A549 (cell line): ENCODE measurements around the gene HS6ST3.
"Not testable (repeated sequence)": the region's sequence is repeated elsewhere in the genome, so short reads cannot be mapped to it uniquely, and the experiment has no call there.

Experiments used
- CHD2 ChIP-seq: fragments of 150-350 bp; IDR thresholded peaks from 2 replicates; pipeline ENCODE4 v1.6.1; 2014; ENCODE audit warnings: low read length; ENCODE audit not compliant: partially characterized antibody
- JUN ChIP-seq, 2 experiments: fragments of >200 bp; sonication (Bioruptor Twin); formaldehyde crosslinking; IDR thresholded peaks; 2 replicates in 1 of 2; 3 replicates in 1 of 2; pipeline ENCODE4 v1.6.1; 2016 to 2017
- NPAS2 ChIP-seq: fragments of 250-450 bp; sonication (Bioruptor Pico); IDR thresholded peaks from 2 replicates; pipeline ENCODE4 v1.8.0; 2022; ENCODE audit warnings: mild to moderate bottlenecking, moderate library complexity, borderline replicate concordance
- POLR2A ChIP-seq: IDR thresholded peaks from 2 replicates; pipeline ENCODE4 v1.6.1; 2012; ENCODE audit warnings: mild to moderate bottlenecking, low read length
- SREBF2 ChIP-seq: fragments of 450-650 bp; IDR thresholded peaks from 2 replicates; pipeline ENCODE4 v1.6.1; 2014; ENCODE audit warnings: mild to moderate bottlenecking, moderate library complexity
- TF ChIP-seq, protein P1 (sequence below): fragments of >200 bp; sonication (Bioruptor Twin); formaldehyde crosslinking; IDR thresholded peaks from 3 replicates; pipeline ENCODE4 v1.5.1; 2016

GRCh38 chr13:96108072-96108471, 18.2 kb downstream of the HS6ST3 start:
- TF ChIP-seq SREBF2; POLR2A; CHD2; JUN (IDR thresholded peaks at IDR 0.05); NPAS2 (CRISPR knock-in tag): not testable (repeated sequence)
- TF ChIP-seq, protein P1, sequence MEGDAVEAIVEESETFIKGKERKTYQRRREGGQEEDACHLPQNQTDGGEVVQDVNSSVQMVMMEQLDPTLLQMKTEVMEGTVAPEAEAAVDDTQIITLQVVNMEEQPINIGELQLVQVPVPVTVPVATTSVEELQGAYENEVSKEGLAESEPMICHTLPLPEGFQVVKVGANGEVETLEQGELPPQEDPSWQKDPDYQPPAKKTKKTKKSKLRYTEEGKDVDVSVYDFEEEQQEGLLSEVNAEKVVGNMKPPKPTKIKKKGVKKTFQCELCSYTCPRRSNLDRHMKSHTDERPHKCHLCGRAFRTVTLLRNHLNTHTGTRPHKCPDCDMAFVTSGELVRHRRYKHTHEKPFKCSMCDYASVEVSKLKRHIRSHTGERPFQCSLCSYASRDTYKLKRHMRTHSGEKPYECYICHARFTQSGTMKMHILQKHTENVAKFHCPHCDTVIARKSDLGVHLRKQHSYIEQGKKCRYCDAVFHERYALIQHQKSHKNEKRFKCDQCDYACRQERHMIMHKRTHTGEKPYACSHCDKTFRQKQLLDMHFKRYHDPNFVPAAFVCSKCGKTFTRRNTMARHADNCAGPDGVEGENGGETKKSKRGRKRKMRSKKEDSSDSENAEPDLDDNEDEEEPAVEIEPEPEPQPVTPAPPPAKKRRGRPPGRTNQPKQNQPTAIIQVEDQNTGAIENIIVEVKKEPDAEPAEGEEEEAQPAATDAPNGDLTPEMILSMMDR: not testable (repeated sequence)
